ENCODE results near the gene GLRA2.

DNA sequence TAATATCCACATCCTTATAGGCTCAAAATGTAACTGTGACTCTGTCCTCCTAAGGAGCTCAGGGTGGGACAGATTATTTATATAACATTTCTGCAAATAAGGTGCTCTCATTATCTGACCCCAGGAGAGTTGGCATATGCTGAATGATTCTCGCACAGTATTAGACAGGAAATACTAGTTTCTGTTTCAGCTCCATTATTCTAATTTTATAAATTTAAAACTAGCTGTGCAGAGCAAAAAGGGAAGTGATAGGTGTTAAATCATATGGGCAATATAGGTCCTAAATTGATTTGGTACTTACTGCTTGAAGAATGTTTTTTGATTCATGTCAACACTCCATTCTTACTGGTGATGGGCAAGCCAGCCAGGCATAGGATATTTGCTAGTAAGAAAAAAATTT is 141.5 kb downstream of the GLRA2 start:
- TF ChIP-seq ELF1 (IDR thresholded peaks at IDR 0.05) (no peak), YY1 (IDR thresholded peaks at IDR 0.05; ENCODE audit: low read depth) (no peak), RCOR1 (IDR thresholded peaks at IDR 0.05; ENCODE audit: low read length) (no peak), TCF12 (IDR thresholded peaks at IDR 0.05) (no peak), JUND (IDR thresholded peaks at IDR 0.05) (no peak), CHD2 (IDR thresholded peaks at IDR 0.05; ENCODE audit: low read length, partially characterized antibody) (no peak), RAD21 (IDR thresholded peaks at IDR 0.05; ENCODE audit: low read length) (no peak), MEF2A (IDR thresholded peaks at IDR 0.05; ENCODE audit: borderline replicate concordance, low read depth) (no peak), FOXJ3 (CRISPR knock-in tag; IDR thresholded peaks at IDR 0.05) (no peak), FOXM1 (IDR thresholded peaks at IDR 0.05; ENCODE audit: low read depth) (no peak)
- TF ChIP-seq, protein P1, sequence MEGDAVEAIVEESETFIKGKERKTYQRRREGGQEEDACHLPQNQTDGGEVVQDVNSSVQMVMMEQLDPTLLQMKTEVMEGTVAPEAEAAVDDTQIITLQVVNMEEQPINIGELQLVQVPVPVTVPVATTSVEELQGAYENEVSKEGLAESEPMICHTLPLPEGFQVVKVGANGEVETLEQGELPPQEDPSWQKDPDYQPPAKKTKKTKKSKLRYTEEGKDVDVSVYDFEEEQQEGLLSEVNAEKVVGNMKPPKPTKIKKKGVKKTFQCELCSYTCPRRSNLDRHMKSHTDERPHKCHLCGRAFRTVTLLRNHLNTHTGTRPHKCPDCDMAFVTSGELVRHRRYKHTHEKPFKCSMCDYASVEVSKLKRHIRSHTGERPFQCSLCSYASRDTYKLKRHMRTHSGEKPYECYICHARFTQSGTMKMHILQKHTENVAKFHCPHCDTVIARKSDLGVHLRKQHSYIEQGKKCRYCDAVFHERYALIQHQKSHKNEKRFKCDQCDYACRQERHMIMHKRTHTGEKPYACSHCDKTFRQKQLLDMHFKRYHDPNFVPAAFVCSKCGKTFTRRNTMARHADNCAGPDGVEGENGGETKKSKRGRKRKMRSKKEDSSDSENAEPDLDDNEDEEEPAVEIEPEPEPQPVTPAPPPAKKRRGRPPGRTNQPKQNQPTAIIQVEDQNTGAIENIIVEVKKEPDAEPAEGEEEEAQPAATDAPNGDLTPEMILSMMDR (IDR thresholded peaks at IDR 0.05), result no peak
- TF ChIP-seq, protein P2, sequence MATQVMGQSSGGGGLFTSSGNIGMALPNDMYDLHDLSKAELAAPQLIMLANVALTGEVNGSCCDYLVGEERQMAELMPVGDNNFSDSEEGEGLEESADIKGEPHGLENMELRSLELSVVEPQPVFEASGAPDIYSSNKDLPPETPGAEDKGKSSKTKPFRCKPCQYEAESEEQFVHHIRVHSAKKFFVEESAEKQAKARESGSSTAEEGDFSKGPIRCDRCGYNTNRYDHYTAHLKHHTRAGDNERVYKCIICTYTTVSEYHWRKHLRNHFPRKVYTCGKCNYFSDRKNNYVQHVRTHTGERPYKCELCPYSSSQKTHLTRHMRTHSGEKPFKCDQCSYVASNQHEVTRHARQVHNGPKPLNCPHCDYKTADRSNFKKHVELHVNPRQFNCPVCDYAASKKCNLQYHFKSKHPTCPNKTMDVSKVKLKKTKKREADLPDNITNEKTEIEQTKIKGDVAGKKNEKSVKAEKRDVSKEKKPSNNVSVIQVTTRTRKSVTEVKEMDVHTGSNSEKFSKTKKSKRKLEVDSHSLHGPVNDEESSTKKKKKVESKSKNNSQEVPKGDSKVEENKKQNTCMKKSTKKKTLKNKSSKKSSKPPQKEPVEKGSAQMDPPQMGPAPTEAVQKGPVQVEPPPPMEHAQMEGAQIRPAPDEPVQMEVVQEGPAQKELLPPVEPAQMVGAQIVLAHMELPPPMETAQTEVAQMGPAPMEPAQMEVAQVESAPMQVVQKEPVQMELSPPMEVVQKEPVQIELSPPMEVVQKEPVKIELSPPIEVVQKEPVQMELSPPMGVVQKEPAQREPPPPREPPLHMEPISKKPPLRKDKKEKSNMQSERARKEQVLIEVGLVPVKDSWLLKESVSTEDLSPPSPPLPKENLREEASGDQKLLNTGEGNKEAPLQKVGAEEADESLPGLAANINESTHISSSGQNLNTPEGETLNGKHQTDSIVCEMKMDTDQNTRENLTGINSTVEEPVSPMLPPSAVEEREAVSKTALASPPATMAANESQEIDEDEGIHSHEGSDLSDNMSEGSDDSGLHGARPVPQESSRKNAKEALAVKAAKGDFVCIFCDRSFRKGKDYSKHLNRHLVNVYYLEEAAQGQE (IDR thresholded peaks at IDR 0.05; ENCODE audit: low read depth, low read length), result no peak
- TF ChIP-seq, protein P3, sequence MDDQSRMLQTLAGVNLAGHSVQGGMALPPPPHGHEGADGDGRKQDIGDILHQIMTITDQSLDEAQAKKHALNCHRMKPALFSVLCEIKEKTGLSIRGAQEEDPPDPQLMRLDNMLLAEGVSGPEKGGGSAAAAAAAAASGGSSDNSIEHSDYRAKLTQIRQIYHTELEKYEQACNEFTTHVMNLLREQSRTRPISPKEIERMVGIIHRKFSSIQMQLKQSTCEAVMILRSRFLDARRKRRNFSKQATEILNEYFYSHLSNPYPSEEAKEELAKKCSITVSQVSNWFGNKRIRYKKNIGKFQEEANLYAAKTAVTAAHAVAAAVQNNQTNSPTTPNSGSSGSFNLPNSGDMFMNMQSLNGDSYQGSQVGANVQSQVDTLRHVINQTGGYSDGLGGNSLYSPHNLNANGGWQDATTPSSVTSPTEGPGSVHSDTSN (IDR thresholded peaks at IDR 0.05), result no peak
